ENCODE measurements around the gene SHLD2.
"Not testable (repeated sequence)": the region's sequence is repeated elsewhere in the genome, so short reads cannot be mapped to it uniquely, and the experiment has no call there.

Gene SHLD2

GRCh38 chr10:87101996-87102395 is 7.0 kb downstream of the SHLD2 start:
- no peak overlapping the region for H3K4me3 ChIP-seq (ENCODE audit: control insufficient read depth, low read depth, low read length)
- no peak for TF ChIP-seq CTCF (conservative IDR thresholded peaks at IDR 0.05; ENCODE audit: control insufficient read depth, insufficient read depth, low read depth, low read length)
- no peak for DNase-seq (ENCODE audit: low read depth)

DNA sequence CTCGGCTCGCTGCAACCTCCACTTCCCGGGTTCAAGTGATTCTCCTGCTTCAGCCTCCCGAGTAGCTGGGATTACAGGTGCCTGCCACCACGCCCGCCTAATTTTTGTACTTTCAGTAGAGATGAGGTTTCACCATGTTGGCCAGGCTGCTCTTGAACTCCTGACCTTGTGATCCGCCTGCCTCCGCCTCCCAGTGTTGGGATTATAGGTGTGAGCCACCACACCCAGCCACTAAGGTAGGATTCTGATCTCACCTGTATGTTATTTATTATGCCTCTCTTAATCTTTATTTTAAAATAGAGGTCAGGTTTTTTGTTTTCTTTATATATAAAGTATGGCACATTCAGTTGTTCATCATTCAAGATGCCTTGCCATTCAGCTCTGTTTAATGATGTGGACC is 9.7 kb downstream of the SHLD2 start:
- DNase-seq (ENCODE audit: low read depth); H3K4me3 ChIP-seq (ENCODE audit: control insufficient read depth, low read depth, low read length): not testable (repeated sequence)

GRCh38 chr10:87105446-87106124 is 10.6 kb downstream of the SHLD2 start:
- no peak overlapping the region for H3K4me3 ChIP-seq (ENCODE audit: control insufficient read depth, low read depth, low read length)
- DNase-seq (ENCODE audit: low read depth) = no peak
- no peak for TF ChIP-seq CTCF (conservative IDR thresholded peaks at IDR 0.05; ENCODE audit: control insufficient read depth, insufficient read depth, low read depth, low read length)

DNA sequence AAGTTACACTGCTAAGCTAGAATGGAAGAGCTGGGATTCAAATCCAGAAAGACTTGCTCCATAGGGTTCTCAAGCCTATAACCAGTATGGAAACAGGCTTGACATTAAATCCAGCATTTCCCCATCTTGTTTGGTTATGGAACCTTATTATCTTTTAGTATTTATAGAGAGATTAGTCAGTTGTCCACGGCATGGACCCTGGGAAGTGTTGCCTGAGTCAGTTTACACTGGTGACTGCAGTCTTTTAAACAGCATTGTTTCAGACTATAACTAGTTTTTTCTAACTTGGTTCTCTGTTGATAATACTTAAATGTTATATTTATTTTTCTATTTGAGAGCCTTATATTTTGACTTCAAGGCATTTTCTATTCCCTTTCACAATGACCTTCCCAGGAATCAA is 23.1 kb downstream of the SHLD2 start:
- DNase-seq (ENCODE audit: low read depth); H3K4me3 ChIP-seq (ENCODE audit: control insufficient read depth, low read depth, low read length): not testable (repeated sequence)

DNA sequence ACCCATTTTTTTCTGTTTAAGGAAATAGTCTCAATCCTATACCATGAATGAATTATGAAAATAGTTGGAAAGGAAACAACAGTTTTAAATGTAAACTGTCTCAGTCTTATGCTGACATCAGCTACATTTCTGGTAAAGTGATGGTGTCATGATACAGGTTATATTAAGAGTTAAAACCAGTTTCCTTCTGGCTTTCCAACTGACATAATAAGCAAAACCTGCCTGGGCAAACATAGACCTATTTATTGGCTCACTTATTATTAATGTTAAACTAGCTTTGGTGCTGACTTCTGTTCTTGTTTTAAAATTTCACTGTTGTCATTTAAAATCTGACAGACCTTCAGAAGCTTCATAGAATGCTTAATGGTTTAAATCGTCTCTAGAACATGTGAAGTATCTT is 24.0 kb downstream of the SHLD2 start:
- DNase-seq (ENCODE audit: low read depth); H3K4me3 ChIP-seq (ENCODE audit: control insufficient read depth, low read depth, low read length): not testable (repeated sequence)

GRCh38 chr10:87123351-87123750 is 28.3 kb downstream of the SHLD2 start:
- not testable (repeated sequence) for H3K4me3 ChIP-seq (ENCODE audit: control insufficient read depth, low read depth, low read length); DNase-seq (ENCODE audit: low read depth)

DNA sequence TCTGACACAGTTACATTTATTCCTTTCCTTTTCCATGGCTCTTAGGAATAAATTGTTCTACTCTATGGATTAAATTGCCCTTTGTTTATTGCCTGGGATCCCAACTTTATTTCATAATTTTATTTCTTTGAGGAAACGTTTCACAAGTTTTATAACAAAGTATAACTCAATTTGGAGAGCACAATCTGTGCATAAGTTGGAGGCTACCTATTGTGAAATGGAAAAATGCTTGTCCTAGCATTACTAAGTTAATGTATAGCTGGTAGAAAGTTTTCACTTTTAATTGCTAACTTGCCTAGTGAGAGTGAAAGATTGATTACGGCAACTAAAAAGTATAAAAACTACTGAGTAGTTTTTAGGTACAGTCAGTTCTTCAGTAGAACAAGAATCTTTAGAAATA is 32.0 kb downstream of the SHLD2 start:
- H3K4me3 ChIP-seq (ENCODE audit: control insufficient read depth, low read depth, low read length); DNase-seq (ENCODE audit: low read depth): not testable (repeated sequence)

DNA sequence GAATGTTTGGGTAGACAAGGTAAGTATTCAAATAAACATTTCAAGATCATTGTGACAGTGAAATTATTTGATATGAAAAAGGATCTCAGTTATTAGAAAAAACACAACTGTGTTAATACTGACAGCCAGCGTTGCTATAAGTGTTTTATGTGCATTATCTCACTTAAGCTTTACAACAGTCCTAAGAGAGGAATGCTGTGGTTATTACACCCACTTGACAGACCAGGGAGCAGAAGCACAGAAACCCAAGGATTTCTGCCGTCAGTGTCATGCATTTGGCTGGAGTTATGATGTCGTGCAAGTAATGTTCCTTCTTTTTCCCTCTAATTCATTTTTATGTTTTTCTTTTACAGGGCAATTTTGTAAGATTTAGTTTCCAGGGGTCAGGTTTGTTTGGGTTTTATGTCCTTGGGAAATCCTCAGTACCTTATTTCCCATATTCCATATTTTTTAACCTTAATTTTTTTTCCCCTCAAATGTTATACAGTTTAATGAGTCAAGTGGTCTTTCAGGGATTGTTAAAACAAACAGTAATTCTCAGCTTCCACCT is 32.7 kb downstream of the SHLD2 start:
- not testable (repeated sequence) for H3K4me3 ChIP-seq (ENCODE audit: control insufficient read depth, low read depth, low read length)
- DNase-seq (ENCODE audit: low read depth) = peak; percentile 5

- not testable (repeated sequence) for H3K4me3 ChIP-seq (ENCODE audit: control insufficient read depth, low read depth, low read length)
- DNase-seq (ENCODE audit: low read depth) = peak; percentile 7
Measured at GRCh38 chr10:87132176-87132575, 37.2 kb downstream of the SHLD2 start.

- H3K4me3 ChIP-seq (ENCODE audit: control insufficient read depth, low read depth, low read length); DNase-seq (ENCODE audit: low read depth): not testable (repeated sequence)
Measured at GRCh38 chr10:87133936-87134335, 38.9 kb downstream of the SHLD2 start.

- not testable (repeated sequence) for DNase-seq (ENCODE audit: low read depth); H3K4me3 ChIP-seq (ENCODE audit: control insufficient read depth, low read depth, low read length)
Measured at GRCh38 chr10:87134440-87134839, 39.4 kb downstream of the SHLD2 start.

GRCh38 chr10:87137478-87137877 is 42.5 kb downstream of the SHLD2 start:
- not testable (repeated sequence) for H3K4me3 ChIP-seq (ENCODE audit: control insufficient read depth, low read depth, low read length); DNase-seq (ENCODE audit: low read depth)

- not testable (repeated sequence) for H3K4me3 ChIP-seq (ENCODE audit: control insufficient read depth, low read depth, low read length)
- DNase-seq (ENCODE audit: low read depth) = peak; percentile 67
Measured at GRCh38 chr10:87142230-87143108, 47.5 kb downstream of the SHLD2 start.

- not testable (repeated sequence) for DNase-seq (ENCODE audit: low read depth); H3K4me3 ChIP-seq (ENCODE audit: control insufficient read depth, low read depth, low read length)
Measured at GRCh38 chr10:87143109-87143418, 48.1 kb downstream of the SHLD2 start.

DNA sequence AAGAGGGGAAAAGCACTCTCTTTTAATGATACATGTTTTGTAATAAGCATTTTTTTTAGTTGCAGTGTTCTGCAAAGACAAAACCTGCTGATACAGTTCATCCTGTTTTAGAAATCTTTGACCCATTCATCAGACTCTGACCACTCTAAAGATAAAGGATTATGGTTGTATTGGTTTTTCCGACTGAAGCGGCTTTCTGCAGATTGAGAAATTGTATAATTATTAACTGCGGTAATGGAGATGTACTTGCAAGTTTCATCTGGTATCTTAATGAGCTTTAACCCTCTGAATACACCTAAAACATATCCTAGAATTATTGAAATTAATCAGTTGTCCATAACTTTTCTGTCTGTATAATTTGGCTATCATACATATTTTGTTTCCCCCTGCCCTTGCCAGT is 50.6 kb downstream of the SHLD2 start:
- DNase-seq (ENCODE audit: low read depth) = not testable (repeated sequence)

DNA sequence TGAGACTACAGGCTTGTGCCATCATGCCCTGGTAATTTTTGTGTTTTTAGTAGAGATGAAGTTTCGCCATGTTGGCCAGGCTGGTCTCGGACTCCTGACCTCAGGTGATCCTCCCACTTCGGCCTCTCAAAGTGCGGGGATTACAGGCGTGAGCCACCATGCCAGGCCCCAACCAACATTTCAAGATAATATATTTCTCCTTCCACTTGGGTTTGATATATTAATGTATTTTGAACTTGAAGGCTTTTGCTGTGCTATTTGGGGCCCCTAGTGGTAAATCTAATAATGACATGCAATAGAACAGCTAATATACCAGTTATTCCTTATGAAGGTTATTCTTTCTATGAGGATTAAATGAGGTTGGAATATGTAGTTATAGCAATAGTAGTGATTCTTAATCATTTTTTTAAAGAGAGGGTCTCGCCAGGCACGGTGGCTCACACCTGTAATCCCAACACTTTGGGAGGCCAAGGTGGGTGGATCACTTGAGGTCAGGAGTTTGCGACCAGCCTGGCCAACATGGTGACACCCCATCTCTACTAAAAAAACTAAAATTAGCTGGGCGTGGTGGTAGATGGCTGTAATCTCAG is 54.1 kb downstream of the SHLD2 start:
- not testable (repeated sequence) for H3K4me3 ChIP-seq (ENCODE audit: control insufficient read depth, low read depth, low read length); DNase-seq (ENCODE audit: low read depth)

More for the DNA sequence above, 50.6 kb downstream of the SHLD2 start:
- not testable (repeated sequence) for H3K4me3 ChIP-seq (ENCODE audit: control insufficient read depth, low read depth, low read length)
